Measurements from ENCODE around the gene GPT2.

GRCh38 chr16:46885960-46886763, 2.0 kb downstream of the GPT2 start:
- TF ChIP-seq CTCF (IDR thresholded peaks at IDR 0.05) (no peak), POLR2A (IDR thresholded peaks at IDR 0.05) (no peak), EP300 (IDR thresholded peaks at IDR 0.05) (no peak)
